ENCODE measurements around the gene DOC2B. TPM values are rescaled to one million over a fixed set of nuclear protein-coding genes. Genes with fewer than 3 reads are reported as not detected.
"Not testable (repeated sequence)": the region's sequence is repeated elsewhere in the genome, so short reads cannot be mapped to it uniquely, and the experiment has no call there.

DOC2B gene
- polyA plus RNA-seq, 1 donor: 60.2 TPM

DNA sequence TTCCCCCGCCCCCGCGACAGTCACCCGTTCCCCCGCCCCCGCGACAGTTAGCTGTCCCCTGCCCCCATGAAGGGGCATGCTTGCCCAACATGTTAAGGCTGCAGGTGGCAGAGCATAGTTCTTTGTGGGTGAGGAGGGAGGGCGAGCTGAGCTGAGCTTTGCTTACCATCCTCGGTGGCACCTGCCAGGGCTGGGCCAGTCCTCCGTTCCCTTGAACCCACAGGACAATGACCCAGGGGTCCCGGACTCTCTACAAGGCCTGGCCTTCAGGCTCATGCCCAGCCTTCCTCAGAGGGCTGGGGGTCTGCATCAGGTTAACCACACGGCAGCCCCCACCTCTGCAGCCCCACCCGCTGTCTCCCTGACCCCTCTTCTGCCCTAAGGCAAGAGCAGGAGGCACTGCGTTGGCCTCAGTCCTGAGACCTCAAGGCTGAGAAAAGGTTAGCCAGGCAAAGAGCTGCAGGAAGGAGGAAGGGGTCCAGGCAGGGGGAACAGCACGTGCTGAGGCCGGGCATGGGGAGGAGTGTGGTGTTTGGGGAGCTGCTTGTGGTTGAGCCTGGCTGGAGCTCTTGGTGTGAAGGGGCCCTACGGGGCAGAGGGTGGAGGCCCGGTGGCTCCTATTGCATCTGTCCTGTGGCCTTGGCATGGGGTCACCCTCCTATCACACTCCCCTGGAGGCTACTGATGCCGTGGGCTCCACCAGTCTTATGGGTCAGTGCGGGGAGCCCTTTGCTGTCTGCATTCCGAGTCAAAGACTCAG, 11.4 kb upstream of the DOC2B start:
- no peak for DNase-seq

DNA sequence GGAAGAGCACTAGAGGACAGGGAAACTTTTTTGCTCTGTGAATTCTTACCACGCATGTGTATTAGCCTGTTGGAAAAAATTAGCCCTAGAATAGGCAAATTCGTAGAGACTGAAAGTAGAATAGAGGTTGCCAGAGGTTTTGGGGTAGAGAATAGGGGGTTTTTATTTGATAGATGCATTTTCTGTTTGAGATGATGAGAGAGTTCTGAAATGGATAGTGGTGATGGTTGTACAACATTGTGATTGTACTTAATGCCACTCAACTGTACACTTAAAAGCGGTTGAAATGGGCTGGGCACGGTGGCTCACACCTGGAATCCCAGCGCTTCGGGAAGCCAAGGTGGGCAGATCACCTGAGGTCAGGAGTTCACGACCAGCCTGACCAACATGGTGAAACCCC, 8.0 kb upstream of the DOC2B start:
- DNase-seq: no peak

DNA sequence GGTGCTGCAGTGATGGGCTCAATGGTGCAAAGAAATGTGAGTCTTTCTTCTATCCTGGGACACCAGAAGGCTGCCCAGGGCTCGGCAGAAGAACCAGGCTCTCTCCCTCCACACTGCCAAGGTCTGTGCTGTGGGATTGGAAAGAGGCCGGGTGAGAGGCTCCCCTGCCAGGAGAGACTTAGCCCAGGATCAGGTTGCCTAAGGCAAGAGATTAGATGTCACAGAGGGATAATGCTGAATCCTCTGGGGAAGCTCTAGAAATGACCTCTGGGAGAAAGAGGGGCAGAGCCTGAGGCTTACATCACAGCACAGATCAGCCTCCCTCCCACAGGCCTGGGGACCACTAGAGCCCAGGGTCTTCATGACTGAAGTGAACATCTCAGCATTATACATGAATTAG, 5.7 kb upstream of the DOC2B start:
- no peak for DNase-seq

DNA sequence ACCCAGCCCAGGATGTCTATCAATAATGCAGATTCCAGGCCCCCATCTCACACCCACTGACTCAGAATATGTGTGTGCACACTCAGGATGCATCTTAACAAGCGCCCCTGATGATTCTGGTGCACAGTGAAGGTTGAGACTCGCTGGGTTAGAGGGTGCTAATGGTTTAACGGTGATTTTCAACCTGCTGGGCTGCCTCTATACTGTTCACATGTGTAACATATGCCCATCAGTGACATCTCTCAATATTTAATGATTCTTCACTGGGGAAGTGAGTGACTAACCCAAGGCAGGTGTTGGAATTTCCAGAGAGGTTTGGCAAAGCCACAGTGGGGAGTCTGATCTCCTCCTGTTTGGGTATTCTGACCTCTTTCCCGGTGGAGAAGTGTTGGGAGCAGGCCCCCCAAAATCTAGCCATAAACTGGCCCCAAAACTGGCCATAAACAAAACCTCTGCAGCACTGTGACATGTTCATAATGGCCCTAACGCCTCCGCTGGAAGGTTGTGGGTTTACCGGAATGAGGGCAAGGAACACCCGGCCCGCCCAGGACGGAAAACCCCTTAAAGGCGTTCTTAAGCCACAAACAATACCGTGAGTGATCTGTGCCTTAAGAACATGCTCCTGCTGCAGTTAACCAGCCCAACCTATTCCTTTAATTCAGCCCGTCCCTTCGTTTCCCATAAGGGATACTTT, 4.1 kb upstream of the DOC2B start:
- DNase-seq: no peak

DNA sequence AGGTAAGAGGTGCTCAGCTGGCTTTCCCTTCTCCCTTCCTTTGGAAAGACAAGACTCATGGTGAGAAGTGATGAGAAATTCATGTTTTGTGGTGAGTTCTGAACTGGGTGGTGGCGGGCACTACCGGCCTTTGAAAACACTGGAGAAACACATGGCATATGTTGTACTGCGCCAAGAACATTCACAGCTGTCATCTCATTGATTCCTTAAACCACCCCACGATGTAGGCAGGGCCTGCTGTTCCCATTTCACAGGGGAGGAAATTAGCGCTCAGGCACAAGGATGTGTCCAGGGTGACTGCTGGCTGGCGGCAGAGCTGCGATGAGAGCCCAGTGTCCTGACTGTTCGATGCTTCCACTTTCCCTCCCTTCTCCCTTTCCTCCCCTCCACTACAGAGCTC, 1.6 kb upstream of the DOC2B start:
- no peak for DNase-seq

DNA sequence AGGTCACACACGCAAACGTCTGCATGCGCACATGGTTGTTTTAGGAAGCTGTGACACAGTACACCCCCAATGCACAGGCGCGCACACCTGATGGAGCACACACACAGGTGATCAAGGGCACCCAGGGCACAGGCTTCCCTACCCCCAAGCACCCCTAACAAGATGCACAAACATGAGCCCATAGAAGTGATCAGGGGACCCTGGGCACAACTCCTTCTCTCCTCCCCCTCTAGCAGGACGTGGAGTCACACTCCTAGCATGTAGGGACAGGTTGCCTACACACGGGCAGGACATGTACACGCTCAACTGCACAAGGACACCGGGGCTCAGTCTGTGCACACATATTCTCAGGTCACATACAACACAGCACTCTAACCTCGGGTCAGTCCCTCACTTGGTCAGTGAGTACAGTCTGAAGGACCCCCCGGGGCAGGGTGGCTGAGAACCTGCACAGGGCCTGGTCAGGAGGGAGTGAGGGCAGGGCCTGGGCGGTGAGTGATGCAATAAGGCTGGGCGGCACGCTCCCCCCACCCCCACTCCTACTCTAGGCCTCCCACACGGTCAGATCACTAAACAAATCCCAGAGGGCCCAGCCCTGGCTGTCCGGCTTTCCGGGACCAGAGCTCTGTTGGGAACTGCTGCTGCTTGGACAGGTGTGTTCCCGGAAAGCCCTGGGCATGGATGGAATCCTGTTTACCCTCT, 751 bp upstream of the DOC2B start:
- DNase-seq: no peak

DNA sequence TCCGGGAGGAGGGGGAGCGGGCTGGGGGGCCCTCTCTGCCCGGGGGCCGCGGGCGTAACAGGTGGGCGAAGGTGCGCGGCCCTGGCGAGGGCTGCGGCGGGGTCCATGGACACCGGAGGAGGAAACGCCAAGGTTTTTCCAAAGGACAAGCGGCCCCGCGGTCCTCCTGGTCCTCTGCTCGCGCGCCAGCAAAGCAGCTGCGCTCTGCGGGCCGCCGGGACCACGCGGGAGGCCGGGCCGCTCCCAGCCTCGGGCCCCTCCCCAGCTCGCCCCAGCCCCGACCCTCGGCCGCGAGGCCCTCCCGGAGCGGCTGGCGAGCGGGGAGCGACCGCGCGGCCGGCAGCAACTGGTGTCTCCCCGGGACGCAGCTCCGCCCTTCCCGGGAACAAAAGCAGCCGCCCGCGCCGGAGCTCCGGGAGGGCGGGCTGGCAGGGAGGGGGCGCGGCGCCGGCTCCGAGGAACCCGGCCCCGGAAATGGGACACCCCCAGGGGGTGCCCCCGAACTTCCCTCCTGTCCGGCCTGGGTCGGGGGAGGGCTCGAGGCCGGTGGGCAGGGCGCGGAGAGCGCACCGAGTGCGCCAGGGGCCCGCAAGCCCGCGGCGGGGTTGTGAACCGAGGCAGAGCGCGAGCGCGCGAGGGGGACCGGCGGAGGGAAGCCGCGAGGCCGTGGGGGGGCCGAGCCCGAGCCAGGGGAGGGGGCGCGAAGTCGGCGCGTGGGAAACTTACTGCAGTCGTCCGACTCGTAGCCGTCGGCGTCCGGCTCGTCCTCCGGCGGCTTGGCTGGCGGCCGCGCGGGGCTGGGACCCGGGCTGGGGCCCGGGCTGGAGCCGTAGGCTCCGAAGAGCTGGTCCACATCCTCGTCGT, 837 bp downstream of the DOC2B start:
- DNase-seq: no peak

DNA sequence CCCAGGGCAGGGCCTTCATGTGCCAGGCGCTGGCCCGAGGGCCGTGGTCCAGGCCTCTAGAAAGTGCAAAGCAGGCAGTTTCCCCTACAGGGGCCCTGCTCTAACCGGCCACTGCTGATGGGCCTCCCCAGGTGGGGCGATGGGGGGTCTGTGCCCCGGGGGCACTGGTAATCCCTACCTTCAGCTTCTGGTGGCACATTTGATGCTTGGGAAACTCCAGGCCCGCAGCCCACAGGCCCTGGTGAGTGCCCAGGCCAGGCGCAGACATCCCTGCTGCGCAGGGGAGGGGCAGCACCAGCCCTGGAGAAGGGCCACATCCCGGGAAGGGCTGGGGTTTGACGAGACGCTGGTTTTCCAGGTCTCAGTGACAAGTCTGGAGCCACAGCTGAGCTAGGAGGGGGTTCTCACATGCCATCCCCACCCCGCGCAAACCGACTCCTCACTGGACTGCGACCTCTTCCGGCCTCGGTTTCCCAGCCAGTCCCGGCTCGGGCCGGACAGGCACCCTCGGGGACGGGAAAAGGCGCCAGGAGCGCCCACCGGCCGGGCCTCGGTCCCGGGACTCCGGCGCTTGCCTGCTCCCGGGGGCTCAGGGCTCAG, 1.6 kb downstream of the DOC2B start:
- no peak for DNase-seq

DNA sequence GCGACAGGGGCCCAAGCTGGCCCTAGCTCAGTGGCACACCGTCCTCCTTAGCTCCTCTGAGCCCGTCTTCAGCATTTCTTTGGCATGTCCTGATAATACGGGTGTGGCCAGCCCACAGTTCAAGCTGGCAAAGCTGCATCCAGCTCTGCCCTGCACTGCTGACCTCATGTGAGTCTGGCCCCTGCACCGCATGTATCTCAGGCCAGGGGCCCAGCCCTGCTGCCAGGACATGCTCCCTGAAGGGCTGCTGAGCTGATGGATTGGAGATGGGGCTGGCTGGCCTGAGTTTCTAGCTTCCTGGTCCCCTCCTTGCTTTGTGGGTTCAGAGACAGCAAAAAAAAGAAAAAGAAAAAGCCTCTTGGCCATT, 2.4 kb downstream of the DOC2B start:
- DNase-seq: no peak

DNA sequence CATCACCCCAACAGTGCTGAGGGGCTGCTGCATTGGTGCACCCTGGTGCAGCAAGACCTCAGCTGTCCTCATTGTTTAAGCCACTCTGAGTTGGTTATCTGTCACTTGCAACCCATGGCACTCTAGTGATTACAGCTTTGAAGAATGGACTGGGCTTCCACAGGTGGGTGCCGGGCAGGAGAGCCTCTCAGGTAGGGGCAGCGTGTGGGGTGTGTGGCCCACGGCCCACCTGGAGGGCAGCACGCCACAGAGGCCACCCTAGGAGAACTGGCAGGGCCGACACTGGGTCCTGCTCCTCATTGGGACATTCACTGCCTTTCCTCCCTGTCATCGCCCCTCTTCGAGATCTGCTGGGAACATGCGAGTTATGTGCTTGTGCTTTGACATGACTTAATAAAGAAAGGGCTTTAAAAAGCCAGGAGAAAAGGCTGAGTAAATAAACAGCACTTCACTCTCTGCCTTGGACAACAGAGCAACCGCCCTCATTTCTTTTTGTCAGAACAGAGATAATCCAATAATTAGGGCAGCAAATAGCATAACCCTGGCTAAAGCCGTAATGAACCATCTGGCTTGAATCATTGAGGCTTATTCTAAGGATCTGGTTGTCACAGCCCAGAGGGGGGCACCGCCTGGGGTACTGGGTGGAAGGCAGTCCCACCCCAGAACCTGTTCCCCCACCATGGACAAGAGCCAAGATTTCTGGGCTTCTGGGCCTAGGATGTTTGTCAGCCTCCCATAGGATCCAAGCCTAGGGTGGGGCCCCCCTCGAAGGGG, 3.0 kb downstream of the DOC2B start:
- no peak for DNase-seq

DNA sequence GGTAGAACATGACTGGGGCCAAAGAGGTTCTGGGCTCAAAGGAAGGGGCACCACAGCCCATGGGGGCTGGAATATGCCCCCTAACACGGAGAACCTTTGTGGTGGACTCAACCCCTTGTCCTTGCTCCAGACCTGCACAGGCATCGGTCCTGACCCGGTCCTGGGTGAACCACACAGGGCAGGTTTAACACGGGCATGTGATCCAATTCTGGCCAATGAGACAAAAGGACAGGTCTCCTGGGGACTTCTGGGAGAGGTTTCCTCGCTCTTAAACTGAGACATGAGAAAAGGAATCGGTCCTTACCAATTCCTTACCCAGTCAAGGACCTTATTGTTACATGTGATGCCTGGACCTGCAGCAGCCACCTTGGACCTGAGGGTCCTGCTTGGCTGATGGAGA, 3.7 kb downstream of the DOC2B start:
- no peak for DNase-seq

DNA sequence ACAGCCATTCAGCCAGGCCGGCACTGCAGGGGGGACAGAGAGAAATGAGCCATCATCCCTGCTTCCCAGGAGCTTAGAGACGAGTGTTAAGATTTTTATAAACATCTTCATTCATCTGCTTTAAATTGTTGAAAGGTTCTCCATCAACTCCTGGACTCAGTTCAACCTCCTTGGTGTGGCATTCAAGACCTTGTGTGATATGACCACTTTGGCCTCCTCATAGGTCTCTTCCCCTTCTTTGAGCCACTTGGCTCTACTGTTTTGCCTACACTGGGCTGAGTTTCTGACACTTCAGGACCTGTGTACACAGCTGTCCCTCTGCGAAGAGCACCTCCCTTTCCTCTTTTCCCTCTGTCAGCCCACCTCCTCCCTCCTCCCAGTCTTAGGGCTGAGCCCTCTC, 4.3 kb downstream of the DOC2B start:
- DNase-seq: no peak

DNA sequence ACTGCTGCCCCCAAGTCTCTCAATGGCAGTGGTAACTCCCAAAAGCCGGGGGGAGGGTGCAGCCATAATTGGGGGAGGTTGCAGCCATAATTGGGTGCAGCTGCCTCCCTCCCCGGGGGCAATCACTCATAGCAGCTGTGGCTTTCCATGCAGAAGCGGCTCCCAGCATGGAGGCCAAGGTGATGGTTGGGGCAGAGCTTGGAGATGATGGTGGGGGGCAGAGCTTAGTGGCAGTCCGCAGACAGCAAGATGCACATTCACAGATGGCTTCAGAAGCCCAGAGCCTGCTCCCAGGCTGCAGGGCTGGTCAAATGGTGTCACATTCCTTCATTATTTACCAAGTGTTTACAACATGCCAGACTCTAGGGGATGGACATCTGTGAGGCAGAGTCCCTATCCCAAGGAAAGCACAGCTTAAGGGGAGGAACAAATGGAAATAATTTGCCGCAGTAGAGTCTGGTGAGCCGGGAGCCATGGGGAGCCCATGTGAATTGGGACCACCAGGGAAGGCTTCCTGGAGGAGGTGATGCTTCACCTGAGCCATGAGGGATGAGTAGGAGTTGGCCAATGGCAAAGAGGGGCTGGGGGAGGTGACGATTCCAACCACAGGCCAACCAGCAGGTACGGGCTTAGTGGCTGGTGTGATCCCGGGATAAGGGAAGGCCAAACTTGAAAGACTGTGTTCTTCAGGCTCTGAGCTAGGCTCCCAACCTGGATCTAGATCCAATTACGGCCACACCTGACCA, 8.1 kb downstream of the DOC2B start:
- no peak for DNase-seq

DNA sequence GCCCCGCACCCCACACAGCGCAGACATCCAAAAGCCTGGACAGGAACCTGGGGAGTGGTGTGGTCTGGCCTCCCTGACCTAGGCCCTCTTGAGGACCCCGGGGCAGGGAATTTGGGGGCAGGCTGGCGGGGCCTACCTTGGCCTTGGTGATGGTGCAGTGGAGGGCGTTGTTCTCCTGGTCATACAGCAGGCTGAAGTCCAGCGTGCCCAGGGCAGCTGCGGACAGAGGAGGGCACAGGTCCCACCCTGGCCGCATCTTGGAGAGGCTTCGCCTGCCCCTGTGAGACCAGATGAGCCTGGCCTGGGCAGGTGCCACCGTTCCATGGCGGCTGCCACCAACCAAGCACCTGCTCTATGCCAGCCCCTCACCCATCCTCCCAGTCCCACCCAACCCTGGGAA, 9.0 kb downstream of the DOC2B start:
- DNase-seq: no peak

DNA sequence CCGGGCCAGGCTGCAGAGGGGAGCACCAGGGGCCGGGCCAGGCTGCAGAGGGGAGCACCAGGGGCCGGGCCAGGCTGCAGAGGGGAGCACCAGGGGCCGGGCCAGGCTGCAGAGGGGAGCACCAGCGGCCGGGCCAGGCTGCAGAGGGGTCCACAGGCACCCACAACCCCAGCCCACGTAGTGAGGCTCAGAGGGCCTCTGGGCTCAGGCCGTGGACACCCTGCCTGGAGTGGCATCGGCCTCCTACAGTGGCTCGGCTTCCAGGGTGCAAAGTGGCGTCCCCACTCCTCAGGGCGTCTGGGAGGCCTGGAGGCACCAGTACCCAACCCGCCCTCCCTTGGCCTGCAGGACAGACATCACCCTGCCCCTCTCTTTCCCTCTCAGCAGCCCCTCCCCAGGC, 9.6 kb downstream of the DOC2B start:
- no peak for DNase-seq

DNA sequence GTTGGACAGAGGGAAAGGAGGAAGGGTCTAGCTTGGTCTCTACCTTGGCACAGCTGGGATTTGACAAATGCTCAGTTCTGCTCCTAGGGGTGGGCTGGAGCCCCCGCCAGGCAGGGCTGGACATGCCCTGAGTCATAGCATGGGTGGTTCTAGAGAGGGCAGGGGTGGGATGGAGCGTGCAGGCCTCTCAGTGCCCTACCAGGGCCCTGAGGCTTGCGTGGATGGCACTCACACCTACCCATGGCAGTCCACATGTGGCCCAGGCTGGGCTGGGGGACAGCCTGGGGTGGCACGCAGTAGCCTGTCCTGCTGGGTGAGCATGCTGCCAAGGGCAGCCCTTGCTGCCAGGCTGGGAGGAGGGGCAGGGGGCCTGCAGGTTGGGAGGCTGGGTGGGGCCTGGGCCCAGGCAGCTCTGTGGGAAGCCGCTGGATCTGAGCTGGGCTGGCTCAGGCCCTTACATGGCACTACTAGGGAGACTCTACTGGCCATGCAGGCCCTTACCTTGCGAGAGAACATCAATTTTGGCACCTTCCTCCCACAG, 11.2 kb downstream of the DOC2B start:
- no peak for DNase-seq

DNA sequence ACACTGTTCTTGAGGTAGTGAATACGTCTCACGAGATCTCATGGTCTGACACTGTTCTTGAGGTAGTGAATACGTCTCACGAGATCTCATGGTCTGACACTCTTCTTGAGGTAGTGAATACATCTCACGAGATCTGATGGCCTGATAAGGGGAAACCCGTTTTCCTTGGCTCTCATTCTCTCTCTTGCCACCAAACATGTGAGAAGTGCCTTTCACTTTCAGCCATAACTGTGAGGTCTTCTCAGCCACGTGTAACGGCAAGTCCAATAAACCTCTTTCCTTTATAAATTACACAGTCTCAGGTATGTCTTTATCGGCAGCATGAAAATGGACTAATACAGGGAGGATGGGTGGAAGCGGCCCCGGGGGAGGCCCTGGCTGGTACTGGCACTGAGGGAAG, 12.8 kb downstream of the DOC2B start:
- DNase-seq: not testable (repeated sequence)

DNA sequence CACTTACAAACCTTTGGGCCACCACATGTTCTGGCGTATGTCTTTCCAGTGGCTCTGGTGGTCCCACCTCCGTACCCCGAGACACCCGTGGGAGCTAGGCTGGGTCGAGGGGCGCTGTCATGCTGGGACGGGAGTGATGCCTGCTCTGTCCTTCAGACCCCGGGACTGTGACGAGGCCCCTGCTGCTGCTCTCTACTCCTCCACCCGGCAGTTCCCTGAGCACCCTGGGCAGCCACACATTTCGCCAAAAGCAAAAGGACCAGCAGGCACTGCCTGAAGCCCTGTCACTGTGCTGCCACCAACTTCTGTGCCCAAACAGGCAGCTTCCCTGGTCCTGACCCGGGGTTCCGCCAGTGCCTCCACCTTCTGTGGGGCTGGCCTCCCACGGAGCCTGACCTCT, 15.5 kb downstream of the DOC2B start:
- no peak for DNase-seq

DNA sequence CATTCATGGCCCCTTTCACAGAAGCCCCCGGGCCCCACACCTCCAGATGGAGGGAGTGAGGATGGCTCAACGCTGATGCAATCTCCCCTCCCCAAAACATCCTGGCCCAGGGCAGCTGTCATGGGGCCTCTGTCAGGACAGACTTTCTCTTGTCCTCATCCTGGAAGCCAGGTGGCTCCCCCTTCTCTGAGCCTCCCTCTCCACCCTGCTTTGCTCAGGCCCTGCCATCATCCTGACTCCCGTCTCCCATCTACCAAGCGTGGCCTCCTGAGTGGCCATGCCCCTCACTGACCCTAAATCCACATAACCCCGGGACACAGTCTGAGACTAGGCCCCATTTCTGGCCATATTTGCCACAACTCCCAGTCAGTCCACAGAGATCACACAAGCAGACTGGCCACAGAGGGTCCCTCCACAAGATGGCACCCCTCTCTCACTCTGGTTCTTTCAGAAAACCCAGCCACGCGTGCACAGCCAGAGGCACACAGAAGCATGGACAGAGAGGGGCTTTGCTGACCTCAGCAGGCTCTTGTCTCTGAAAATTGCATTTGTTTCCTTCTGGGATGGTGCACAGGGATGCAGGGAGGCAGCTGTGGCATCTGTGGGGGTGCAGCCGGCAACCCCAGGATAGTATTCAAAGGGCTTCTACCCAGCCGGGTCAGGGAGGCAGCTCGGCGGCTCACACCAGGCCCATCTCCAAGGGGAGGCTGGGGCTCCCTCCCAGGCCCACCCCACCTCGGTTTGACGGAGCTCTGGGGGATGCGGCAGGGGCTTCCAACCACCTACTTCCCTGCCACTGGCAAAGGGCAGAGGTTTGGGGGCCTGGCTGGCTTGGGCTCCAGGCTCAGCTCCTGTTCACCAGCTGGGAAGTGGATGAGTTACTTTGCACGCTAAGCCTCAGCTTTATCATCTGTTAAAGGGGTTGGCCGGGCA, 16.9 kb downstream of the DOC2B start:
- DNase-seq: peak; percentile 67
